ENCODE measurements around the gene CIDEC.
"Not testable (repeated sequence)": the region's sequence is repeated elsewhere in the genome, so short reads cannot be mapped to it uniquely, and the experiment has no call there.

DNA sequence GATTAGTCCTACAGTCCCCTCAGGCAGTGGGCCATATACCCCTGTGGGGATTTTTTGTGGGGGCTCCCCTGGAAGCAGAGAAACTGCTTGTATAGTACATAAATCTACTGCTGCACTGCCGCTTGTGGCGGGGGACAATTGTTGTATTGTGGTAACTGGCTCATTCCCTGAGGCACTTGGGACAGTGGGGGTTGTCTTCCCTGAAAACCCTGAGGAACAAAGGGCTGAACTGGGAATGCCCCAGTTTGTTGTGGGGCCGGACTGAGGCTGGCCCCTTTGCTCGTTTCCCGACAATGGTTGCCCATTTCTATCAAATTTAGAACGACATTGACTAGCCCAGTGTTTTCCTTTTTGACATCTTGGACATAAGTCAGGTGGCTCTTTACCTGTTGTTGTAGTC lies 28.7 kb downstream of the CIDEC start:
- TF ChIP-seq, protein P1, sequence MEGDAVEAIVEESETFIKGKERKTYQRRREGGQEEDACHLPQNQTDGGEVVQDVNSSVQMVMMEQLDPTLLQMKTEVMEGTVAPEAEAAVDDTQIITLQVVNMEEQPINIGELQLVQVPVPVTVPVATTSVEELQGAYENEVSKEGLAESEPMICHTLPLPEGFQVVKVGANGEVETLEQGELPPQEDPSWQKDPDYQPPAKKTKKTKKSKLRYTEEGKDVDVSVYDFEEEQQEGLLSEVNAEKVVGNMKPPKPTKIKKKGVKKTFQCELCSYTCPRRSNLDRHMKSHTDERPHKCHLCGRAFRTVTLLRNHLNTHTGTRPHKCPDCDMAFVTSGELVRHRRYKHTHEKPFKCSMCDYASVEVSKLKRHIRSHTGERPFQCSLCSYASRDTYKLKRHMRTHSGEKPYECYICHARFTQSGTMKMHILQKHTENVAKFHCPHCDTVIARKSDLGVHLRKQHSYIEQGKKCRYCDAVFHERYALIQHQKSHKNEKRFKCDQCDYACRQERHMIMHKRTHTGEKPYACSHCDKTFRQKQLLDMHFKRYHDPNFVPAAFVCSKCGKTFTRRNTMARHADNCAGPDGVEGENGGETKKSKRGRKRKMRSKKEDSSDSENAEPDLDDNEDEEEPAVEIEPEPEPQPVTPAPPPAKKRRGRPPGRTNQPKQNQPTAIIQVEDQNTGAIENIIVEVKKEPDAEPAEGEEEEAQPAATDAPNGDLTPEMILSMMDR (IDR thresholded peaks at IDR 0.05): not testable (repeated sequence)
- TF ChIP-seq POLR2A, POLR2AphosphoS5 (IDR thresholded peaks at IDR 0.05): not testable (repeated sequence)
